Right cardiac atrium (tissue), 5 donors: Measurements from ENCODE around the gene PLXNA1. TPM values are rescaled to one million over a fixed set of nuclear protein-coding genes. Genes with fewer than 3 reads are reported as not detected.
A peak's percentile ranks its signal among the peaks of the same experiment; 100 is the strongest.

Experiments
- ATAC-seq, 2 donors: fragments of 200-7000 bp; cut with Tn5 transposase; one replicate each; pipeline versions ENCODE4 v1.8.0 to v1.9.1; 2020; ENCODE audit warnings: moderate library complexity in 2 of 2, mild to moderate bottlenecking in 1 of 2
- DNase-seq, 3 donors: peaks; one replicate each; pipeline ENCODE4 v3.0.0-alpha.2; 2020
- H3K27ac ChIP-seq: one replicate; pipeline ENCODE4 v1.5.1; 2013; ENCODE audit warnings: mild to moderate bottlenecking, low read length, control low read depth, moderate library complexity
- H3K27me3 ChIP-seq: one replicate; pipeline ENCODE4 v1.6.1; 2013; ENCODE audit not compliant: control insufficient read depth, insufficient read depth
- H3K4me1 ChIP-seq: one replicate; pipeline ENCODE4 v1.6.1; 2013; ENCODE audit warnings: low read length; ENCODE audit not compliant: control insufficient read depth, insufficient read depth
- H3K4me3 ChIP-seq: one replicate; pipeline ENCODE4 v1.5.1; 2013; ENCODE audit warnings: low read length, control low read depth
- H3K9me3 ChIP-seq: one replicate; pipeline ENCODE4 v1.6.1; 2013; ENCODE audit warnings: low read length; ENCODE audit not compliant: control insufficient read depth
- WGBS: extraction: QIAGEN DNeasy Blood & Tissue Kit; methylation state at CpG from one replicate; pipeline ENCODE4 v1.1.7; 2013; 5-methylcytosine and 5-hydroxymethylcytosine counted together
- intact Hi-C, 4 donors: fragments of 100-400 bp; cut with DNase I; formaldehyde crosslinking; loops; one replicate each; pipeline versions ENCODE4 v1.11.0 to v1.14.0; 2022 to 2023
- polyA plus RNA-seq: library from polyadenylated mRNA; stranded (reverse); fragments of 200-250 nt; gene quantifications from one replicate; pipeline ENCODE4 v1.2.3, GENCODE V29; 2013
- total RNA-seq, 4 donors: library from RNA; stranded (reverse); fragmentation: NEBNext Ultra II Directional; extraction: Animal tissue kit (Norgen Biotek cat#: 25700); gene quantifications; one replicate each; pipeline ENCODE4 v1.2.1, GENCODE V29; 2021
- donor health status: healthy with polysubstance abuse.
- donor health status: DM: no; HTN: yes; CAD: no.
- donor health status: DM: no; HTN: no; CAD: no.
- donor health status: DM: no; HTN: yes; CAD: no; lungs with severe emphysema.
- donor health status: DM: yes; HTN: yes; CAD: no.

The PLXNA1 gene
- total and polyA plus RNA-seq, 5 donors: 9.9 to 17.8 (median 13.6) TPM

DNA sequence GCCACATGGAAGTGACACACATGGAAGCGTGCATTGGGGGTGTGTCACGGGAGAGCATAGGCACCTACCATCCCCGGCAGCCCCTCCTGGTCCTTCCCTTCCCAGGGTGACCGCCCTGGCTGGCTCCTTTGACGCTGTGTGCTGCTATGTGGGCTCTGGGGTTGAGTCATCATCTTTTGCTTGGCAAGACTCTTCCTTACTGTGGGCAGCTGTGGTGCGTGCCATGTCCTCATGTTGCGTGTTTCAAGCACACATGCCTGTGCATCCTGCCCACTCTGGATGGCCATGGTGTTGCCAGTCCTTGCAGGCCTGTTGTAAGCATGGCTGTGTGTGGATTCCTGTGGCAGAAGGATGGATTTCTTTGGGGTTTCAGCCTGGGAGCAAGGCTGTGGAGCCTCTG is 14.0 kb downstream of the PLXNA1 start:
- 90% methylated on average over 7 of the region's 7 CpGs for WGBS
- intact Hi-C loops: no loop called here
- Histone ChIP-seq H3K9me3 (no peaks in the 10 kb centered on the region), H3K27me3 (no peaks in the 10 kb centered on the region), H3K4me3 (no peak overlapping the region), H3K4me1 (peaks cover 13% of the 10 kb centered on the region), H3K27ac (no peak overlapping the region)
- DNase-seq: no peak
- no peak for ATAC-seq

DNA sequence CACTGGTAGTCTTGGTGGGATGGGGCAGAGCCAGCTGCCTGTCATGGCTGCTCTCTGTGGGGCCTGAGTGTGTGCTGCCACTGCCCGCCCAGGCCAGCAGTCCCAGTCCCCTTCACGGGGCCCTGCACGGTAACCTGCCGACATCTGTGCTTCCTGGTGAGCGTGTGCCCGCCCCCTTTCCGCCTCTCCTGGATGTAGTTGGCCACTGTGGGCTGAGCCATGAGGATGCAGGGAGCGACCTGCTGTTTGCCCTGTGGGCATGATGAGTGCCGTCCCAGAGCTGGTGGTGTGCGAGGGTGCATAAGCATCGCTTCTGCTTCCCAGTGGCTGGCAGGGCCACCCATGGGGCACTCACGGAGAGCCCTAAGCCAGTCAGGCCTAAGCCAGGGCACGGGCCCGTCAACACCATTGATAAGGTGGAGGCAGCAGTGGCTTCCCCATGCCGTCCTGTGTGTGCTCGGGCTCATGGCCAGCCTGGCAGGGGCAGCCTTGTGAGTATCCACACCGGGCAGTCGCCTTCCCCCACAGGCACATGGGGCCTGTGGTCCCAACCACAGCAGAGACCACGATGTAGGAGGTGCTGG is 14.6 kb downstream of the PLXNA1 start:
- Histone ChIP-seq H3K4me3 (no peak overlapping the region), H3K9me3 (no peaks in the 10 kb centered on the region), H3K27ac (no peak overlapping the region), H3K27me3 (no peaks in the 10 kb centered on the region), H3K4me1 (peaks cover 15% of the 10 kb centered on the region)
- no peak for ATAC-seq
- WGBS: 81% methylated on average over 19 of the region's 19 CpGs
- intact Hi-C loops: no loop called here
- DNase-seq: peak in 1 of 3 donors; percentile 66

DNA sequence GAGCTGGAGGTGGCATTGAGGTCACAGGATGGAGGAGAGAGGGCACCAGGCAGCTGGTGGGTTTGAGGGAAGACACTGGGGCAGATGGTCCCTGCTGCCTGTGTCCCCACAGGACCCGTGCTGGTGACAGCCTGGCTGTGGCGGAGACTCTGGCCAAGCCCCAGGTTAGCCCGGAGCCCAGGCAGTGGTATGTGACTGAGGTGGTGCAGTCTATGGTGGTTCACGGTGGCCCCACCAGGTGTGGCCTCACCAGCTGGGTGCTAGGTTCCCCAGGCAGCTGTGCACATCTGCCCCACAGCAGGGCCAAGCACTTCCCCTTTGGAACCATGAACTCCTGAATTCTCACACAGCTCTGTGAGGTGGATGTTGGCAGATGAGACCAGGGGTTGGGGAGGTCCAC is 15.4 kb downstream of the PLXNA1 start:
- ATAC-seq (no peak), DNase-seq (no peak)
- no peaks in the 10 kb centered on the region for H3K9me3 ChIP-seq
- no peak overlapping the region for H3K4me3 ChIP-seq
- no peaks in the 10 kb centered on the region for H3K27me3 ChIP-seq
- peaks cover 15% of the 10 kb centered on the region for H3K4me1 ChIP-seq
- intact Hi-C loops: no loop called here
- no peak overlapping the region for H3K27ac ChIP-seq
- 88% methylated on average over 4 of the region's 4 CpGs for WGBS

DNA sequence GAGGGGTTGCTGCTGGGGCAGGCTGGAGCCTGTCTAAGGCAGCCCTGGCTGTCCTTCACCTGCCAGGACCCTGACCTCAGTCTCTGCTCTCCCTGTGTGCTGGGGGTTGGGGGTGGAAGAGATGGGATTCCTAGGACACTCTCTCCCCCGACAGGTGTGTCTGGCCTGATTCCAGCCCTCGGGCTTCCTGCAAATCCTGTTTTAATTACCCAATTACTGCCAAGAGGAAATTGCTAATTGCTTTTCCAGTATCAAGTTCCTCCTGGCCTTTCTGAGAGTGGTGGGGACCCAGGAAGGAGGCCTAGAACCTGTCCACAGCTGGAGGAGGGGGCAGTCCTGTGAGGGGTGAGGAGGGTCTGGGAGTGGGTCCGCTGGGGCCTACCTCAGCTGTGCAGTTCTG is 15.8 kb downstream of the PLXNA1 start:
- H3K27ac ChIP-seq: no peak overlapping the region
- 53% methylated on average over 3 of the region's 3 CpGs for WGBS
- H3K4me1 ChIP-seq: peaks cover 14% of the 10 kb centered on the region
- ATAC-seq: no peak
- no peaks in the 10 kb centered on the region for H3K27me3 ChIP-seq
- intact Hi-C loops: no loop called here
- H3K4me3 ChIP-seq: no peak overlapping the region
- H3K9me3 ChIP-seq: no peaks in the 10 kb centered on the region
- no peak for DNase-seq

DNA sequence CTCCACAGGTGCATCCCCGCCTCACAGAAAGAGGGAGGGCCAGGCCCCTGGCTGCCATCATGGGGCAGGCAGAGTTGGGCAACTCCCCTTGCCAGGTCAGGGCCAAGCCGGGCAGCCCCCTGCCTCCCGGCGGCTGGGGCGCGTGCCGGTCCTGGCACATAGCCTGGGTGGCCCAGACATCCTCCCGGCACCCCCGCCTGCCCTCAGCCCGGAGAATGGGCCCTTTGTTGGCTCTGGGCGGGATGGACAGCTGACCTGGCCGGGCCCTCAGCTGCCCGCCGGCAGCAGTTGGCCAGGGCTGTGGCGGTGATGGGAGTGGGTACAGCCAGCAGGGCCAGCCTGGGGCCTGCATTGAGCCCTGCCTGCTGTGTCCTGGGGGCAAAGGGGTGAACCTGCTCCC is 16.5 kb downstream of the PLXNA1 start:
- no peak for ATAC-seq
- peaks cover 8% of the 10 kb centered on the region for H3K4me1 ChIP-seq
- 85% methylated on average over 15 of the region's 15 CpGs for WGBS

DNA sequence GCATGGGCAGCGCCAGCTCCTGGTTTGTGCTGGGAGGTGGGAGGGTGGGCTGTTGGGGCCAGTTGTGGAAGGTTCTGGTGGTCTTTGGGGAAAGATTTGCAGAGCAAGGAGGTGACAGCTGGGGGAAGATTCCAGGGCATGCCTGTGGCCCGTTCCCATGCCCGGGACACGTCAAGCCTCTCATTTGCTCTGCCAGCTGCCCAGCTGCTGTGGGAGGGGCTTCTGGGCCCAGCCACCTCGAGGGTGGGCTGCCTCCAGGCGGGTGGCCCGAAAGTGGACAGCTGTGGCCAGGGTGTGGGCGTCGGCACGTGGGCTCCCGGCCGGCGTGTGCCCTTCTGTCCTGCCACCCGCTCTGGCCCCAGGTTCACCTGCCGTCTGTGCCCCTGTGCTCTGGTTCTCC is 17.2 kb downstream of the PLXNA1 start:
- WGBS: 71% methylated on average over 15 of the region's 15 CpGs
- DNase-seq: no peak
- Histone ChIP-seq H3K4me3 (no peak overlapping the region), H3K9me3 (no peaks in the 10 kb centered on the region), H3K27ac (no peak overlapping the region), H3K27me3 (no peaks in the 10 kb centered on the region), H3K4me1 (peaks cover 3% of the 10 kb centered on the region)
- no peak for ATAC-seq
- intact Hi-C loops: no loop called here

More for the DNA sequence above, 16.5 kb downstream of the PLXNA1 start:
- Histone ChIP-seq H3K27ac (no peak overlapping the region), H3K4me3 (no peak overlapping the region), H3K9me3 (no peaks in the 10 kb centered on the region), H3K27me3 (no peaks in the 10 kb centered on the region)
- DNase-seq: no peak
- intact Hi-C loops: no loop called here

DNA sequence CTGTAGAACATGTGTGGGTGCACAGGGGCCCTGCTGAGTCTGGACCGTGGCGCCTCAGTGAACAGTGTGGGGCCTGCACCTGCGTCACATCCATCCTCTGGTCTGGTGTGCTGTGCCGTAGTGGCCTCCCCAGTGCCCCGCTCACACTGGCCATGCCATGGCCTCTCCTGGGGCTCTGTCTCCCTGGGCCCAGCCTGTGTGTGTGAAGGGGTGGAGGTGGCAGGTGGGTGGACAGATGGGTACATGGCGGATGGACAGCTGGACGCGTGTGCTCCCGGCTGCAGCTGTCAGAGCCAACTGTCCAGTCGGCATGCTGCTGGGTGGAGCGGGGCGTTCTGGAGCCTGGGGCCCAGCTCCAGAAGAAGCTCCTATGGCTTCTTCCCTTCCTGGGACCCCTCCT is 17.8 kb downstream of the PLXNA1 start:
- H3K4me3 ChIP-seq: no peak overlapping the region
- no peaks in the 10 kb centered on the region for H3K9me3 ChIP-seq
- DNase-seq (no peak), ATAC-seq (no peak)
- WGBS: 92% methylated on average over 12 of the region's 12 CpGs
- H3K27me3 ChIP-seq: no peaks in the 10 kb centered on the region
- H3K4me1 ChIP-seq: peaks cover 3% of the 10 kb centered on the region
- H3K27ac ChIP-seq: no peak overlapping the region
- intact Hi-C loops: no loop called here

DNA sequence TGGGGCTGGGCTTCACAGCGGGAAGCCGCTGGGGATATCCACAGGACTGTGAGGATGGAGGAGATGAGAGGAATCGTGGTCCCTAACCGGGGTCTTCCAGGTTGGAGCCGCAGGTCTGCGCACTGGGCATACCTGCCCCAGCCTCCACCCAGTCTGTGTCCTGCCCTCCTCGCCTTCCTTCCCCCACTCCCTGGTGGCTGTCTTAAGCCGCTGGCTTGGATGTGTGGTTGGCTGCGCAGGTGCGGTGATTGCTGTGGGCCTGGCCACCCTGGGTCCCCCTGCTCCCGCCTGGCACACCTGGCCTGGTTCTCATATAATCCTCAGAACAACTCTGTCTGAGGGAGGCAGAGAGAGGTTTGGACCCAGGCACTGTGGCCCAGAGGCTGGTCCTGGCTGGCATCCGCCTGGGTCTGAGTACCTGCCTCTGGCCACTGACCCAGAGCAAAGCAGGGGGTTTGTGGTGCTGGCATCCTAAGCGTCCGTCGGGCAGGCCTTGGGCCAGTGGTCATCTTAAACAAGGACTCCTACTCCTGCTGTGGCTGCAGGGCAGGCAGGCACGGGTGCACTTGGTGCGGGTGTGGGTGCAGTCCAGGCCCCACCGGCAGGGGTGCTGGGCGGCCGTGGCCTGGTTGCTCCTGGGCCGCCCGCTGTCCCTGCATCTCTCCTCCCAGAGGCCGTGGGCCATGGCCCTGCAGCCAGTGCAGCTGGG is 18.7 kb downstream of the PLXNA1 start:
- WGBS: 65% methylated on average over 23 of the region's 23 CpGs
- Histone ChIP-seq H3K4me1 (peaks cover 3% of the 10 kb centered on the region), H3K4me3 (no peak overlapping the region), H3K27ac (no peak overlapping the region), H3K27me3 (no peaks in the 10 kb centered on the region), H3K9me3 (no peaks in the 10 kb centered on the region)
- intact Hi-C loops: no loop called here
- DNase-seq: no peak
- no peak for ATAC-seq

DNA sequence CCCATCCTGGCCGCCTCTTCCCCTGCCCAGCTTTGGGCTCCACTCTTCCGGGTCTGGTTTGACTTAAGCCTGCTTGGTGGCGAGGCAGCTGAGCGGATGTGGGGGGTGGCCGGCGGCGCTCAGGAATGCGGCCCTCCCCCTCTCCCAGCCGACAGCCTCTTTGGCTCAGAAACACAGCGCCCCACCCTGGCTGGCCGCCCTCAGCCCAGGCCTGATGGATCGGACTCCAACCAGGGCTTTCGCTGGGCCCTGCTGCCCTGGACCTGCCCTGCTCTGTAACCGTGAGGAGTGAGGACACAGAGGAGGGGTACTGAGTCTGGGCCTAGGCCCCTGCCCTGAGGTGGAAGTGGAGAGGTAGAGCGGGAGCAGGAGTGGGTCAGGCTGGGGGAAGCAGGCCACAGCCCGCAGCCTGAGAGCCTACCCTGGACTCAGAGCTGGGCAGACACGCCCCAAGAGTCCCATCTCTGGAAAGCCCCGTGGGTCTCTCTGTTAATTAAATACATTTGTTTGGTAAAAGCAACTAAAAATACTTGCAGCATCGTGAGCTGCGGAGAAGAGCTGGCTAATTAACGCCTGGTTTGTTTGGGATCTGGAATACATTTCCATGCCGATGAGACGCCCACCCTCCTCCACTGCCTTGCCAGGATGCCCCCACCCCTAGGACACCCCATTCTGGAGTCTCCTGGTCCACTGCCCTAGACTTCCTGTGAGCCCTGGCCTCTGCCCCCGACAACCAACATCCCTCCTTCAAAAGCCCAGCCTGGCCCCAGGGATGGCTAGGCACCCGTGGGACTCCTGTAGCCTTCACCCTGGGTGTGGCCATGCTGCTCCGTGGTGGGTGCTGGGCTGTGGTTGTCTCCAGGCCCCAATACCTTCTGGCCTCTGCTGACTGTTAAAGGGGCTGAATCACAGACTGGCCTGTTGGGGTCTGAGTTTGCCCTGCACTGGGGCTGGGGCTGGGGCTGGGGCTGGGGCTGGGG is 19.6 kb downstream of the PLXNA1 start:
- Histone ChIP-seq H3K4me3 (no peak overlapping the region), H3K9me3 (no peaks in the 10 kb centered on the region), H3K4me1 (peaks cover 3% of the 10 kb centered on the region), H3K27ac (peak overlapping the region; percentile 38), H3K27me3 (no peaks in the 10 kb centered on the region)
- peak; percentile 91 to 93 for ATAC-seq
- peak; percentile 92 to 98 (median 96) for DNase-seq
- 30% methylated on average over 26 of the region's 26 CpGs for WGBS
- intact Hi-C loops: no loop called here

DNA sequence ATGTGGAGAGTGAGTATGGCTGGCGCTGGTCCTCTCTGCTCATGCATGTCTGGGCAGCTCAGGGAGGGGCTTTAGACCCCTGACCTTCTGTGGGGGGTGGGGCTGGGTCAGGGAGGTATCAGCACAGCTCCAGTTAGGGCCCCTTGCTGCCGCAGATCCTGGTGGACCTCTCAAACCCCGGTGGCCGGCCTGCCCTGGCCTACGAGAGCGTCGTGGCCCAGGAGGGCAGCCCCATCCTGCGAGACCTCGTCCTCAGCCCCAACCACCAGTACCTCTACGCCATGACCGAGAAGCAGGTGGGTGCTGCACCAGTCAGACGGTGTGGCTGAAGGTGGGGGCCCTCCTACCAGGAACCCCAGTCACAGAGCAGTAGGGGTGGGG is 20.2 kb downstream of the PLXNA1 start:
- 97% methylated on average over 12 of the region's 12 CpGs for WGBS
- no peaks in the 10 kb centered on the region for H3K9me3 ChIP-seq
- H3K27me3 ChIP-seq: no peaks in the 10 kb centered on the region
- no peak overlapping the region for H3K4me3 ChIP-seq
- intact Hi-C loops: no loop called here
- no peak for DNase-seq
- peaks cover 3% of the 10 kb centered on the region for H3K4me1 ChIP-seq
- no peak for ATAC-seq
- H3K27ac ChIP-seq: no peak overlapping the region
